ENCODE results near the gene FAXDC2.

- no peak for TF ChIP-seq CTCF (IDR thresholded peaks at IDR 0.05)
- no peak for TF ChIP-seq SIN3A (IDR thresholded peaks at IDR 0.05; ENCODE audit: borderline replicate concordance, insufficient read depth, low read depth, low read length)
- TF ChIP-seq POLR2AphosphoS5 (IDR thresholded peaks at IDR 0.05; ENCODE audit: low read depth, low read length), result no peak
- TF ChIP-seq, protein P1, sequence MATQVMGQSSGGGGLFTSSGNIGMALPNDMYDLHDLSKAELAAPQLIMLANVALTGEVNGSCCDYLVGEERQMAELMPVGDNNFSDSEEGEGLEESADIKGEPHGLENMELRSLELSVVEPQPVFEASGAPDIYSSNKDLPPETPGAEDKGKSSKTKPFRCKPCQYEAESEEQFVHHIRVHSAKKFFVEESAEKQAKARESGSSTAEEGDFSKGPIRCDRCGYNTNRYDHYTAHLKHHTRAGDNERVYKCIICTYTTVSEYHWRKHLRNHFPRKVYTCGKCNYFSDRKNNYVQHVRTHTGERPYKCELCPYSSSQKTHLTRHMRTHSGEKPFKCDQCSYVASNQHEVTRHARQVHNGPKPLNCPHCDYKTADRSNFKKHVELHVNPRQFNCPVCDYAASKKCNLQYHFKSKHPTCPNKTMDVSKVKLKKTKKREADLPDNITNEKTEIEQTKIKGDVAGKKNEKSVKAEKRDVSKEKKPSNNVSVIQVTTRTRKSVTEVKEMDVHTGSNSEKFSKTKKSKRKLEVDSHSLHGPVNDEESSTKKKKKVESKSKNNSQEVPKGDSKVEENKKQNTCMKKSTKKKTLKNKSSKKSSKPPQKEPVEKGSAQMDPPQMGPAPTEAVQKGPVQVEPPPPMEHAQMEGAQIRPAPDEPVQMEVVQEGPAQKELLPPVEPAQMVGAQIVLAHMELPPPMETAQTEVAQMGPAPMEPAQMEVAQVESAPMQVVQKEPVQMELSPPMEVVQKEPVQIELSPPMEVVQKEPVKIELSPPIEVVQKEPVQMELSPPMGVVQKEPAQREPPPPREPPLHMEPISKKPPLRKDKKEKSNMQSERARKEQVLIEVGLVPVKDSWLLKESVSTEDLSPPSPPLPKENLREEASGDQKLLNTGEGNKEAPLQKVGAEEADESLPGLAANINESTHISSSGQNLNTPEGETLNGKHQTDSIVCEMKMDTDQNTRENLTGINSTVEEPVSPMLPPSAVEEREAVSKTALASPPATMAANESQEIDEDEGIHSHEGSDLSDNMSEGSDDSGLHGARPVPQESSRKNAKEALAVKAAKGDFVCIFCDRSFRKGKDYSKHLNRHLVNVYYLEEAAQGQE (IDR thresholded peaks at IDR 0.05; ENCODE audit: insufficient read depth in 1 of 2, low read depth in 2 of 2, low read length in 1 of 2), result no peak
- TF ChIP-seq TCF7L2 (IDR thresholded peaks at IDR 0.05; ENCODE audit: low read depth, low read length), result no peak
These were observed 21.3 kb upstream of the FAXDC2 start for GRCh38 chr5:154871734-154872133.
